ENCODE measurements around the gene POLR2A. TPM values are rescaled to one million over a fixed set of nuclear protein-coding genes. Genes with fewer than 3 reads are reported as not detected.
A peak's percentile ranks its signal among the peaks of the same experiment; 100 is the strongest.

POLR2A gene
- total RNA-seq, 2 experiments from 2014 or later = 169 to 172 TPM

DNA sequence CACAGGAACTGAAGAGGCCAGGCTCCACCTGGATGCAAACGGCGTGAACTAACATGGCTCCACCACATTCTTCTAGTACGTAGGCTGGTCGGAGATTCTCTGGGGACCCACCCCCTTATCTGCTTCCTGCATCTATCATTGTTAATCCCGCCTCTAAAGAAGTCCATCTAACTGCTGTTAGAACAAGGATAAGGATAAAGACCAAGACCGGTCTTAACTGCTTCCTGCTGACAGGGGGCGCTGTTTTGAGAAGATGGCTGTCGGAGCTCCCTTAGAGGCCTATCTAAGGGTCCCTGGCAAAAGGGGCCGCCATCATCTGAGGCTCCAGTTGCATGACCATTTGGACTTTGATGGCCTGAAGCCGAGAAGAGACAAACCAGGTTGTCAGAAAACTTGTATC, 38.9 kb downstream of the POLR2A start:
- DNase-seq = peak; percentile 53
- Mint-ChIP-seq H3K4me1 (no peaks in the 10 kb centered on the region), H3K4me3 (no peak overlapping the region), H3K9me3 (peaks cover 9% of the 10 kb centered on the region), H3K27me3 (no peaks in the 10 kb centered on the region), H3K36me3 (ENCODE audit: low read depth) (no peaks in the 10 kb centered on the region), H3K27ac (no peak overlapping the region)
- POLR2A ChIA-PET = interaction anchor here (1.2 kb wide), 1 partner anchor 38 kb away, joined by 4 read pairs; no protein-coding TSS in a partner anchor
- CTCF ChIA-PET = interaction anchor here (0.7 to 15.8 kb wide), 6 partner anchors 8 to 257 kb away, joined by 3 to 207 read pairs (median 4); partner anchors contain the start of genes SENP3 and TNFSF13

DNA sequence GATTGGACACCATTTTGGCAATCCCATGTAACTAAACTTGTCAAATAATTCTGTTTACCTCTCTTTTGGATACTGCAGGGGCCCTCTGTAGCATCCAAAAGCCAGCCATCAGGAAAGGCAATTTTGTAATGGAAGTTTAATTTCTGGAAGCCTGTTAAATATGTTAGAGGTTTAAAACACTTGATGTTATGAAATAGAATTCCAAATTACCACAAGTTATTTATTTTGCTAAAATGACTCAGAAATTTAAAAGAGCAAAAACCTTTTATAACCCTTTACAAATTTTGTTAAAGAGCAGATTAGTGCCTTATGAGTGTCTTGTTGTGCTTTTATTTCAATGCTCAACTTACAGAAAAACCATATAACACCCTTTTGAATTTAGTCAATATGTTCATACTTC, 44.7 kb downstream of the POLR2A start:
- H3K4me3 Mint-ChIP-seq = no peak overlapping the region
- ChIA-PET POLR2A (no interaction called here), CTCF (no interaction called here)
- no peak overlapping the region for H3K27ac Mint-ChIP-seq
- peaks cover 18% of the 10 kb centered on the region for H3K9me3 Mint-ChIP-seq
- H3K4me1 Mint-ChIP-seq = no peaks in the 10 kb centered on the region
- no peaks in the 10 kb centered on the region for H3K27me3 Mint-ChIP-seq
- H3K36me3 Mint-ChIP-seq (ENCODE audit: low read depth) = peaks cover 3% of the 10 kb centered on the region
- DNase-seq = no peak

DNA sequence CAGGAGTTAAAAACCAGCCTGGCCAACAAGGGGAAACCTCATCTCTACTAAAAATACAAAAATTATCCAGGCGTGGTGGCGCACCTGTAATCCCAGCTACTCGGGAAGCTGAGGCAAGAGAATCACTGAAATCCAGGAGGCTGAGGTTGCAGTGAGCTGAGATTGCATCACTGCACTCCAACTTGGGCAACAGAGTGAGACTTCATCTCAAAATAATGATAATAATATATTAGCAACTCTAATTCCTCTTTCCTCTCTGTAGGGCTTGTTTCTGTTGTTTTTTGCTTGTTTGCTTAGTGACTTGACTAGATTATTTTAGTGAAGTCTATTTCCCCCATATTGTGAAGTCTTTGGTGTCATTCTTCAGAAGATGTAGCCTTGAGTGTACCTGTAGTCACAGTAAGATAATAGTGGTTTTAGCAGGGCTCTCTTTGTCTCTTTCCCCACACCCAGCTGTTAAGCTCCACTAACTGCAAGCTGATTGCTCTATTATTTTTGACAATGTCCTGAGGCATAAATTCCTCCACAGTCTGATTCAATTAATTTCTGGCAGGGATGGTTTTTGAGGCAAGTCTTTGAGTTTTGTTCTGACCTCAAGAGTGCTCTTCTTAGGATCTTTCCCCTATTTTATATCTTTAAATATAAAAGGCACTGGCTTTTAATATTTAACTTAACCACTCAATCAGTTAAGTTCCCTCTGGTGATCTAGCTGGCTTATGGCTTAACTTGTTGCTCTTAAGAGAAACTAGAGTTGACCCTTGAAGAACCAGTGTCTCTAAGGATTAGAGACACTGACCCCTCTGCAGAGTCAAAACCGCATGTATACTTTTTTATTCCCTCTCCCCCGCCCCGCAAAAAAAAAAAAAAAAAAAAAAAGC, 46.1 kb downstream of the POLR2A start:
- Mint-ChIP-seq H3K27ac (no peak overlapping the region), H3K4me1 (no peaks in the 10 kb centered on the region), H3K36me3 (ENCODE audit: low read depth) (peaks cover 3% of the 10 kb centered on the region), H3K9me3 (peaks cover 18% of the 10 kb centered on the region), H3K27me3 (peaks cover 5% of the 10 kb centered on the region), H3K4me3 (no peak overlapping the region)
- DNase-seq = no peak
- CTCF ChIA-PET = interaction anchor here (0.7 to 3.6 kb wide), 2 partner anchors 13 to 31 kb away, joined by 3 to 13 read pairs; partner anchors contain the start of gene SENP3
- POLR2A ChIA-PET = interaction anchor here (1.2 kb wide), 1 partner anchor 30 kb away, joined by 3 read pairs; no protein-coding TSS in a partner anchor

DNA sequence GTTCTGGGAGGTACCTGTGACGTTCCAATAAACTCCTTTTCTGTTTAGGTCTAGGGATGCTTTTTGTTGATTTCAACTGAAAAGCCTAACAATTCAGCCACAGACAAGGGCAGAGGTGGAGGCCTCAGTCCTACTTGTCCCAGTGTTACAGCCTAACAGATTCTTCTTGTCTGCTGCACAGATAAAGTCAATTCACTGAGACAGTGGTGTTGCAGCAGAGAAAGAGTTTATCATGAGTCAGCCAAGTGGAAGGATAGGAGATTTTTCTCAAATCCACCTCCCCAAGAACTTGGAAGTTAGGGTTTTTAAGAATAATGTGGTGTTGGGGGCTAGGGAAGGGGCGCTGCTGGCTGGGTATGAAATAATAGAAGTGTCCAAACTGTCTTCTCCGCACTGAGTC, 53.9 kb downstream of the POLR2A start:
- CTCF ChIA-PET = interaction anchor here (0.5 kb wide), 1 partner anchor 196 kb away, joined by 3 read pairs; no protein-coding TSS in a partner anchor

DNA sequence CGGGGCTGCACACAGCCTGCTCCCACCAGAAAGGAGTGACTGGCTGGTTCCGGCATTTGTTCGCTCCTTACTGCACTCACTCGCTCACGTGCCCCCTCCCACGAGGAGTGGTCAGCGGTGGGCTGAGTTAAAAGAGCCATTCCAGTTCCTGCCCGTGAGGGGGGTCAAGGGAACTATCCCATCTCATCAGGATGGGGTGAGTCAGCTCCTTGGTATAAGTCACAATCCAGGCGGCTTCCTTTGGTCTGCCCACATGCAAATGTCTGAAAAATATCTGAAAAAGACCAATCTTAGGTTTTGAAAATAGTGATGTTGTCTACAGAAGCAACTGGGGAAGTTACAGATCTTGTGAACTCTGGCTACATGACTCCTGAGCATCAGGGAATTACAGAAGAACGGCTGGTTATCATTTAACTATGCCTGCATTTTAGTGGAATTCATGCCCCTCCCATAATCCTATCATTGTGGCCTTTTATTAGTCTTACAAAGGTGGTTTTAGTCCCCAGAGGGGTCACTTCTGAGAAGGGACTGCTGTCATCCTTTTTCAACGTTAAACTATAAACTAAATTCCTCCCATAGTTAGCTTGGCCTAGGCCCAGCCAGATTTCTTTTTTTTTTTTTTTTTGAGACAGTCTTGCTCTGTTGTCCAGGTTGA, 54.9 kb downstream of the POLR2A start:
- peaks cover 13% of the 10 kb centered on the region for H3K9me3 Mint-ChIP-seq
- peaks cover 10% of the 10 kb centered on the region for H3K27me3 Mint-ChIP-seq
- no peak overlapping the region for H3K4me3 Mint-ChIP-seq
- ChIA-PET CTCF (interaction anchor here (1.1 kb wide), 1 partner anchor 22 kb away, joined by 3 read pairs; no protein-coding TSS in a partner anchor), POLR2A (no interaction called here)
- no peak for DNase-seq
- no peaks in the 10 kb centered on the region for H3K4me1 Mint-ChIP-seq
- H3K27ac Mint-ChIP-seq = no peak overlapping the region
- H3K36me3 Mint-ChIP-seq (ENCODE audit: low read depth) = peaks cover 3% of the 10 kb centered on the region

More for the DNA sequence above, 53.9 kb downstream of the POLR2A start:
- POLR2A ChIA-PET = no interaction called here
- Mint-ChIP-seq H3K4me1 (no peaks in the 10 kb centered on the region), H3K4me3 (no peak overlapping the region), H3K27me3 (peaks cover 6% of the 10 kb centered on the region), H3K9me3 (peaks cover 13% of the 10 kb centered on the region), H3K36me3 (ENCODE audit: low read depth) (peaks cover 3% of the 10 kb centered on the region), H3K27ac (no peak overlapping the region)
- no peak for DNase-seq

DNA sequence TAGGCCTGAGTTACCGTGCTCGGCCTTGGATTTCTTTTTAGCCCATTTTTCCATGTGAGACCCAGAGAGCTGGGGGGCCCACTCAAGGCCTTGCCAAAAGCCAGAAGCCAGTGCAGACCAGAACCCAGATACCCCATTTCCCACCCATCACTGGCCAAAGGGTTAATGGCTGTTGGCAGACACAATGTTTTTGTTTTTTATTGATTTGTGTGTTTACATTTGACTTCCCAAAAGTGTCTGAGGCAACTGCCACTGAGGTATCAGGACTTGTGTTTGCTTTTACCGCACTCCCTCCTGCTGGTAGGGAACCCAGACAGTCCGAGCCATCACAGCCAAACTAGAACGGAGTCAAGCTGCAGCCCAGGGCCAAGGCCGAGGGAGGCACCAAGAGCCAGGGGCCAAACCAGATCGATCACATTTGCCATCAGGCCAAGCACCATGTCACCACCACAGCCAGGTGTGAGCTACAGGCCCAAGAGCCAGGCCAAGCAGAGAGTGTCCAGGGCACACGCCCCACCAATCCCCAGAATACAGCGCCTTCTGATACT, 57.0 kb downstream of the POLR2A start:
- Mint-ChIP-seq H3K4me1 (no peaks in the 10 kb centered on the region), H3K4me3 (no peak overlapping the region), H3K36me3 (ENCODE audit: low read depth) (peaks cover 3% of the 10 kb centered on the region), H3K27ac (no peak overlapping the region), H3K27me3 (peaks cover 5% of the 10 kb centered on the region), H3K9me3 (peaks cover 13% of the 10 kb centered on the region)
- DNase-seq = no peak
- CTCF ChIA-PET = interaction anchor here (0.6 to 1.5 kb wide), 2 partner anchors 11 to 185 kb away, joined by 3 read pairs; no protein-coding TSS in a partner anchor
- POLR2A ChIA-PET = interaction anchor here (1.1 to 1.2 kb wide), 2 partner anchors 9 to 43 kb away, joined by 3 read pairs; partner anchors contain the start of gene MPDU1

DNA sequence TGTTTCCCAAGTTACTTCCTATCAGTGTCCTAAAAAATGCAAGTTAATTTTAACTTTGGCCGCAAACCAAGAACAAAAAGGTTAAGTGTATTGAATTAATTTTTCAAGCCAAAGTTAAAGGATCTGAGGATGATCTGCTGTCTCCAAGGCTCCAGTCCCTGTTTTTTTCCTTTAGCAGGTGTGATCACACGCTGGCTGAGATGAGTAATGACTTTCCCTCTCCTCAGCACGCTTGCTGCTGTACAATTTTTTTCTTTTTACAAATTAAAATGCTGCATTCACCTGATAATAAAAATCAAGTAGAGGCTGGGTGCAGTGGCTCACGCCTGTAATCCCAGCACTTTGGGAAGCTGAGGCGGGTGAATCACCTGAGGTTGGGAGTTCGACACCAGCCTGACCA, 60.7 kb downstream of the POLR2A start:
- no peaks in the 10 kb centered on the region for H3K9me3 Mint-ChIP-seq
- ChIA-PET CTCF (interaction anchor here (0.6 to 5.0 kb wide), 3 partner anchors 16 to 109 kb away, joined by 3 to 32 read pairs (median 3); no protein-coding TSS in a partner anchor), POLR2A (no interaction called here)

DNA sequence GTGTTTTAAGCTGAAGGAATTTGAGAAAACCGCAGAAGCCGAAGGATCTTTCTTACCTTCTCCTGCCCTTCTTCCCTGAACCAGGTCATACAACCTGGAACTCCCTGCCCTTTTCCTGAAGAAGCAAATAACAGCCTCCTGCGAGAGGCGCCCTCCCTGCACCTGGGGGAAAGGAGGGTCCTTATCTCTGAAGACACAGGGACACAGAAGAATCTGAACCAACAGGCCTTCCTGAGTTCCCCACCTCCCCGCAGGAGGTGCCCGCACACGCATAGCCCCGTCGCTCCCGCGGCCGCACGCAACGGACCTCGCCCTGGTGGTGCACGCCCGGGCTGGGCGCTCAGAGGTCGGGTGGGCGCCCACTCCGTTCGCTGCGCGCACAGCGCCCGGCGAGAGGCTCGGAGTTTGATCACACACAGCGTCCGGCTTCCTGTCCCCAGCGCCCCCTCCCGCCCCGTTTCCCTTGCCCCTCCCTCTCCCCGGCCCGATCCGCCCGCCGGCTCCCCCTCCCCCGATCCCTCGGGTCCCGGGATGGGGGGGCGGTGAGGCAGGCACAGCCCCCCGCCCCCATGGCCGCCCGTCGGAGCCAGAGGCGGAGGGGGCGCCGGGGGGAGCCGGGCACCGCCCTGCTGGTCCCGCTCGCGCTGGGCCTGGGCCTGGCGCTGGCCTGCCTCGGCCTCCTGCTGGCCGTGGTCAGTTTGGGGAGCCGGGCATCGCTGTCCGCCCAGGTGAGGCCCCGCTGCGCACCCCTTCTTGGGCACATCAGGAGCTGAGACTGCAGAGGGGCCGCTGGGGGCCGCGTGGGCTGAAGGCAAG, 64.6 kb downstream of the POLR2A start, which contains the start of gene TNFSF12:
TNFSF12 (plus strand) TSS at position 474 of the 816 bp plus-strand sequence; CDS start at position 570, 96 bp downstream.
- peak; percentile 73 for DNase-seq
- peak within 1 kb of the TSS; percentile 99 for H3K4me3 Mint-ChIP-seq
- ChIA-PET CTCF (interaction anchor here (0.6 to 5.1 kb wide), 3 partner anchors 12 to 248 kb away, joined by 3 to 33 read pairs (median 32); partner anchors contain the start of gene SENP3), POLR2A (interaction anchor here (0.7 to 4.1 kb wide), 11 partner anchors 9 to 138 kb away, joined by 3 to 24 read pairs (median 5); partner anchors contain the start of genes MPDU1, POLR2A, SENP3 and TP53)
- H3K36me3 Mint-ChIP-seq (ENCODE audit: low read depth) = peaks cover 41% of the 10 kb centered on the region
- H3K27ac Mint-ChIP-seq = peak within 1 kb of the TSS; percentile 93
- H3K27me3 Mint-ChIP-seq = no peaks in the 10 kb centered on the region
- H3K4me1 Mint-ChIP-seq = peaks cover 58% of the 10 kb centered on the region
- no peaks in the 10 kb centered on the region for H3K9me3 Mint-ChIP-seq

More for the DNA sequence above, 60.7 kb downstream of the POLR2A start:
- H3K36me3 Mint-ChIP-seq (ENCODE audit: low read depth) = peaks cover 11% of the 10 kb centered on the region
- H3K4me3 Mint-ChIP-seq = no peak overlapping the region
- peaks cover 19% of the 10 kb centered on the region for H3K4me1 Mint-ChIP-seq
- peaks cover 5% of the 10 kb centered on the region for H3K27me3 Mint-ChIP-seq
- DNase-seq = no peak
- H3K27ac Mint-ChIP-seq = no peak overlapping the region

Other genes starting within 250 kb of the POLR2A start
- 10 to 100 TPM; 47.2 to 49.1 TPM for gene DVL2, start 249.8 kb upstream of the POLR2A start, total RNA-seq
- gene PHF23, start 244.9 kb upstream of the POLR2A start, total RNA-seq = 10 to 100 TPM; 45.9 to 53.1 TPM
- gene GABARAP, start 241.9 kb upstream of the POLR2A start, total RNA-seq = 100 to 1,000 TPM; 303 to 313 TPM
- gene CTDNEP1, start 232.6 kb upstream of the POLR2A start, total RNA-seq = 100 to 1,000 TPM; 170 to 175 TPM
- 10 to 100 TPM; 40.4 to 42.1 TPM for gene ELP5, start 232.2 kb upstream of the POLR2A start, total RNA-seq
- gene CLDN7, start 221.9 kb upstream of the POLR2A start, total RNA-seq = under 1 TPM; 0.15 to 0.80 TPM
- not detected for gene SLC2A4, start 202.6 kb upstream of the POLR2A start, total RNA-seq
- gene YBX2, start 189.7 kb upstream of the POLR2A start, total RNA-seq = 1 to 10 TPM; 1.5 to 1.6 TPM
- gene EIF5A, start 176.7 kb upstream of the POLR2A start, total RNA-seq = 100 to 1,000 TPM; 419 to 420 TPM
- 10 to 100 TPM; 69.8 to 74.7 TPM for gene GPS2, start 169.0 kb upstream of the POLR2A start, total RNA-seq
- gene NEURL4, start 155.0 kb upstream of the POLR2A start, total RNA-seq = 10 to 100 TPM; 28.4 to 31.2 TPM
- gene ACAP1, start 147.8 kb upstream of the POLR2A start, total RNA-seq = 100 to 1,000 TPM; 682 to 709 TPM
- 1 to 10 TPM; 5.8 to 5.9 TPM for gene KCTD11, start 132.2 kb upstream of the POLR2A start, total RNA-seq
- gene TMEM95, start 129.2 kb upstream of the POLR2A start, total RNA-seq = not detected
- gene TNK1, start 103.3 kb upstream of the POLR2A start, total RNA-seq = under 1 TPM; 0.25 to 0.86 TPM
- 100 to 1,000 TPM; 149 to 156 TPM for gene PLSCR3, start 89.8 kb upstream of the POLR2A start, total RNA-seq
- gene TMEM256, start 80.3 kb upstream of the POLR2A start, total RNA-seq = 10 to 100 TPM; 73.2 to 77.0 TPM
- gene NLGN2, start 76.5 kb upstream of the POLR2A start, total RNA-seq = 1 to 10 TPM; 3.2 to 3.7 TPM
- gene SPEM1, start 64.0 kb upstream of the POLR2A start, total RNA-seq = not detected
- not detected for gene SPEM2, start 58.8 kb upstream of the POLR2A start, total RNA-seq
- gene SPEM3, start 55.5 kb upstream of the POLR2A start, total RNA-seq = not detected
- 10 to 100 TPM; 18.0 TPM for gene TMEM102, start 48.9 kb upstream of the POLR2A start, total RNA-seq
- gene FGF11, start 44.9 kb upstream of the POLR2A start, total RNA-seq = 10 to 100 TPM in 1 of 2 experiments, 1 to 10 TPM in 1; 8.9 to 10.8 TPM
- 10 to 100 TPM; 13.0 to 14.6 TPM for gene CHRNB1, start 39.3 kb upstream of the POLR2A start, total RNA-seq
- gene ZBTB4, start 4.7 kb upstream of the POLR2A start, total RNA-seq = 10 to 100 TPM; 27.4 to 27.9 TPM
- not detected for gene SLC35G6, start 2.9 kb upstream of the POLR2A start, total RNA-seq
- 10 to 100 TPM; 79.8 to 86.7 TPM for gene TNFSF12, start 64.7 kb downstream of the POLR2A start, total RNA-seq
- 1 to 10 TPM; 1.8 to 2.0 TPM for gene TNFSF13, start 74.4 kb downstream of the POLR2A start, total RNA-seq
- gene SENP3, start 77.6 kb downstream of the POLR2A start, total RNA-seq = 10 to 100 TPM; 37.6 to 39.9 TPM
- 10 to 100 TPM; 34.5 to 36.0 TPM for gene CD68, start 95.3 kb downstream of the POLR2A start, total RNA-seq
- gene MPDU1, start 99.5 kb downstream of the POLR2A start, total RNA-seq = 10 to 100 TPM; 54.1 to 58.6 TPM
- under 1 TPM; 0.30 to 0.40 TPM for gene SOX15, start 105.7 kb downstream of the POLR2A start, total RNA-seq
- gene FXR2, start 130.5 kb downstream of the POLR2A start, total RNA-seq = 10 to 100 TPM; 30.4 to 31.2 TPM
- gene SAT2, start 143.5 kb downstream of the POLR2A start, total RNA-seq = 10 to 100 TPM; 36.2 to 37.9 TPM
- not detected for gene SHBG, start 145.8 kb downstream of the POLR2A start, total RNA-seq
- gene ATP1B2, start 166.6 kb downstream of the POLR2A start, total RNA-seq = under 1 TPM; 0.25 to 0.50 TPM
- 100 to 1,000 TPM; 123 TPM for gene TP53, start 203.1 kb downstream of the POLR2A start, total RNA-seq
- gene WRAP53, start 204.1 kb downstream of the POLR2A start, total RNA-seq = 10 to 100 TPM; 18.6 to 18.8 TPM
- not detected for gene EFNB3, start 220.8 kb downstream of the POLR2A start, total RNA-seq
- gene DNAH2, start 233.4 kb downstream of the POLR2A start, total RNA-seq = not detected

Data from activated CD4-positive, alpha-beta memory T cell treated with anti-CD3 and anti-CD28 coated beads, Interleukin-2, amount 10 ng/mL, durations not matched to agents 7 days and 5 days (primary cell).